DMS153 treated with DMSO at 0.1 percent for 48 hours (cell line): ENCODE measurements around the gene PSG5.
"Not testable (repeated sequence)": the region's sequence is repeated elsewhere in the genome, so short reads cannot be mapped to it uniquely, and the experiment has no call there.

ENCODE experiments used
- DNase-seq: peaks from one replicate; lab custom pipeline; 2025; ENCODE audit not compliant: unreplicated experiment; lab: John Stamatoyannopoulos, UW

The PSG5 gene

DNA sequence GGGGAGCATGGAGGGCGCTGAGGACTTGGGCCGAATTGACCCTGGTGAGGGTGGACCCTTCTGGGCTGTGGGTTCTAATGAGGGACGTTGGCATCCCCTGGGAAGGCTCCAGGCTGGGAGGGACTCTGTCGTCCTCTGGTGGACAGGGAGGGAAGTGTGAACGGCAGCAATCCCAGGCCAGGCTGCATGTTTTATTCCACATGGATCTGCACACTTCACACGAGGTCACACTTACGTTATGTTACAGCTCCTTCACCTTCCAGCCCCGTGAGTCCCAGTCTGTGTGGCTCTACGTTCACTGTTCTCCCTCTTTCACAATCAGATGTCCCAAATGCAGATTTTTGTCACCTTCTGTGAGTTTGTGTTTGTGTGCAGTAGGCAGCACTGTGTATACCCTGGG, 1.8 kb upstream of the PSG5 start:
- DNase-seq = not testable (repeated sequence)

DNA sequence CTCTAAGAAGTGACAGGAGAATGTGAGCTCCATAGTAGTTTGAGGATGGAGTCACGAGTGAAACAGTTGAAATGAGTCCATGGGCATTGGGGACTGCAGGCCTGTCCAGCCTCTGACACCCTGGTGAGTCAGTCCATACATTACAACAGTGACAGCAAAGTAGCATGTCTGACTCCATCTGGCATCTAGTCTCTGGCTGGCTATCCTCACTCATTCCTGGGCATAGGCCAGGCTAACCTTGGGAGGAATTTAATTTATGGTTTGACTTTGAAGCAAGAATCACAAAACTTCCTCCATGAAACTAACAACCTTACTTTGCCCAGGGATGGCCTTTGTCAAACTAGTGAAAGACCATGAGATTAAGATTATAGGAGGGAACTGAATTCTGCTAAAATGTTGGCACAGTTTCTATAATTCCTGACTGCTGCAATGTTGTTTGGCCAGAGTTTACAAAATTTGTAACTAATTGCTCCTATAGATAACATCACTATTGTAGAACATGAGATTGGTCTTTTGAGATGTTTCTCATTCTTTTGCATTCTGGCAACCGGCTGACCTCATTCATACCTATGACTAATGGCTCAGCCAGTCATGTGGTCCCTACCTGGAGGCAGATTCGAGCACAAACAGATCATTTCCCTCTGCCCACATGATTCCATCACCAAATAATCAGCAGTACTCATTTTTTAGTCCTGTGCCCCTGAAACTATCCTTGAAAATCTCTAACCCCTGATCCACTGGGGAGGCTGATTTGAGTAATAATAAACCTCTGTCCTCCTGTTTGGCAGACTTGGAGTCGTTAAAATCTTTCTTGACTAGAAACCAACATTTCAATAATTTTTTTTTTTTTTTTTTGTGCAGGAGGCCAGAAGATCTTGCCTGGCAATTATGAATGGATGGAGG, 4.2 kb downstream of the PSG5 start:
- not testable (repeated sequence) for DNase-seq

DNA sequence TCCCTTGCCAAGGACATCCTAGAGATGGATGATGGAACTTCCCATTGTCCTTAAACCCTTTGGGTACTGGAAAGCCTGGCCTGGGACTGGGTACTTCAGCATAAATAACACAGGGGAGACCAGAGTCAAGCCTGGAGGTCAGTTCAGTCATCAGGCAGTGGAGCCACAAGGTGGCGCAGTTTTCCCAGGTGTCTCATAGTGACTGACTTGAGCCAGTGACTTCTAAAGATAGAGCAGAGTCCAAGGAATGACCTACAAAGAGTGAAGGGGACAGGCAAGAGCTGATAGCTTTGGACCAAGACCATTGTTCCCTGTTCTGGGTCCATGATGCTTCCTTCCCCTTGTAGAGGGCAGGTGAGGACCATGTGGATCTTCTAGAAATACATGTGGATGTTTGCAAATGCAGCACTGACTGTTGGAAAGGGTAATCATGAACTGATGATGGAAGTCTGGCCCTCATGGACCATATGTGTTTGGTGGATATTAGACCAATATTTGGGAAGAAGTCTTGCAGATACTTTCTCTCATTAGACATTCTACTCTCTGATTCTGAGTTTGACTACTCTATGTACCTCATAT, 6.7 kb downstream of the PSG5 start:
- not testable (repeated sequence) for DNase-seq

DNA sequence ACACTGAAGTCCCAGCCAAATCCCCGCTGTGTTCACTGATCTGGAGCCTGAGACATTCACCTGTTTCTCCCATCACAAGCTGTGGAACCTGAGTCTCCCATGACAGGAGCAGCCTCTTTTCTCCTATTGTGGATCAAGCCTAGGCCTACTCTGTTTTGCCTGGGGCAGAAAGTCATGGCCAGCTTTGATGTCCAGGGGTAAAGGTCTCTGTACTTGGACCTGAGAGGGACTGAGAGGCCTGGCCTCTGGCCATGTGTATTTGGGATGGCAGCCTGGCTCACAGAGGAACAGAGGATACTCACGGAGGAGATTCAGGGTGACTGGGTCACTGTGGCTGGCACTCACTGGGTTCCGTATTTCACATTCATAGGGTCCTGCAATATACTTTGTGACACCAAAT, 7.8 kb downstream of the PSG5 start:
- not testable (repeated sequence) for DNase-seq

DNA sequence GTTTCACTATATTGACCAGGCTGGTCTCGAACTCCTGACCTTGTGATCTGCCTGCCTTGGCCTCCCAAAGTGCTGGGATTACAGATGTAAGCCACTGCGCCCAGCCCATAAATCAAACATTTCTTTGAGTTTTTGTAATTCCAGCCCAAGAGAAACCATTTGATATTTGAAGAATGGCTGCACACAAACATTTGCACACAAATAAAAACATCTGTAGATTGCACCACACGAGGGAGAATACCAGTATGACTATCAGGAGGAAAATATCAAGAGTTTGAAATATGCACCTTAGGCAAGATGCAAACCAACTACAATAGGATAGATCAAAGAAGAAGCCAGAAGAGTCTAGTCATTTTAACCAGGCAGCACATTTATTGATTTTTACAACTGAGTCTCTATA, 20.4 kb downstream of the PSG5 start:
- not testable (repeated sequence) for DNase-seq

DNA sequence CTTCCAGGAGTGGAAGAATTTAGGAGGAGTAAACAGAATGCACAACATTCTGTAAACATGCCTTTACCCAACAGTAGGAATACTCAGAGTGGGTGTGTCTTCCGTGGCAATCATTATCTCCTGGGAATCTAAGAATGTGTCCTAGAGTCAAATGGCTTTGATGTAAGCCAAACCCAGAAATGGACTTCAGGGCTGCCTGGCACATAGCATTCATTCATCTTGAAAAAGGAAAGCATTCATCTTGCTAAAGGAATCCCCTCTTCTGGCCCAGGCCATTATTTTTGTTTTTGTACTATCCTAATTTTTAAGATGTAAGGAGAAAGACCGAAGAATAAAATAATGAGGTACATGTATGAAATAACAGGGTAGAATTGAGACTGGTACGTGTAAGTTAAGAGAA, 23.2 kb downstream of the PSG5 start:
- not testable (repeated sequence) for DNase-seq

DNA sequence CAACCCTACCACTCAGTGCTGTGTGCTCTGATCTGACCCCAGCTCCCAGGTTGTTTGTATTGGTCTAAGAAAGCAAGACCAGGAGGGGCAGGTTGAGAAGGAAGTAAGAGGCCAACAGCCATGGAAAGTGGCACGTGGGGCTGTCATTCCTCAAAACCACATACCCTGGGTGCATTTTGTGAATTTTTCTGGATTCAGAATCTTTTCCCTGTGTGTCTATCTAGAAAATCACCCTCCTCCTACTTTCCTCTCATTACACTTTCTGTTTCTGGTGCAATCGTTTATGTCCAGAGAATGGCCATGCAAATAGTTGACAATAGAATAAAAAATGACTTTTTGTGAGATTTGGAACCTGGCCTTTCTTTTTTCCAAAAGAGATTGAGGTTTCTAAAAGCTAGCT, 24.1 kb downstream of the PSG5 start:
- not testable (repeated sequence) for DNase-seq

DNA sequence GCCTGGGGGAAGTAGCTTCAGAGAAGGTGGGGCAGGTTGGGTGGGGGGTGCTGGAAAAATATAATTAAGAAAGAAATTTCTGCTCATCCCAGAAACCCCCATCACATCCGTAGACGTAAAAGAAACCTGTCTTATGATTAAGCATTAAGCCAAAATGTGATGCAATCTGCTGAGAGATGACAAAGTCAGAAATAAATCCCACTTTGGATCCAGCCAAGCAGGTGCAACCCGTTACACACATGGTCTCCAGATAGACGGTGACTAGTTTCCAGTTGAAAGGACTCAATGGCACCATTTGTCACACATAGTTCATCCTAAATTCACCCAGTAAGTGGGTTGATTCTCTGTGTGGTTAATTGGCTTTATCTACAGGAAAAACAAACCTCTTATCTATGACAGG, 34.1 kb downstream of the PSG5 start:
- no peak for DNase-seq

DNA sequence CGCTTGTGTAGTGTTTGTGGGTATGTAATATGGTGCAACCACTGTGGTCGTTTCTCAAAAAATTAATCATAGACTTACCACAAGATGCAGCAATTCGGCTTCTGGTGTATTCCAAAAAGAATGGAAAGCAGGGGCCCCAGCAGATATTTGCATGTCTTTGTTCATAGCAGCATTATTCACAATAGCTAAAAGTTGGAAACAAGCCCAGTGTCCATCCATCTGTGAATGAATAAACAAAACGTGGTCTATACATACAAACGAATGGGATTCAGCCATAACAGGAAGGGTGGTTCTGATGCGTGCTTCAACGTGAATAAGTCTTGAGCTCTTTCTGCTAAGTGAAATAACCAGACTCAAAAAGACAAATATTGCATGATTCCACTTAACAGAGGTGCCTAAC, 36.5 kb downstream of the PSG5 start:
- peak; percentile 93 for DNase-seq

DNA sequence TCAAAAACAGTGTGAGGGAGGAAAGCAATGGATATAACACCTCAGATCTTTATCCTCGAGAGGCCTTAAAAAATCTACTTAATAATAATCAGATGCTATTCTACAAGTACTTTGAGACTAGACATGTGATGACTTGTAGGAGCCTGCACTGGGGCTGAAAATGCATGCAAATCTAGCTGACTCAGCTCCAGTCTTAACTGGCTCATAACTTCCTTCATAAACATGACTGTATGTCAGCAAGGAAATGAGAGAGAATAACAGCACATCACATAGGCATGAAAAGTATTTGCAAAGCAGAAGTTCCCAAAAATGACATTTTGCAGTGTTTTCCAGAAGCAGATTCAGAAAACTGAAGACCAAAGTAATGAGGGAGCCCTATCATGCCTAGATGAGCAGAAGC, 38.1 kb downstream of the PSG5 start:
- DNase-seq = no peak

DNA sequence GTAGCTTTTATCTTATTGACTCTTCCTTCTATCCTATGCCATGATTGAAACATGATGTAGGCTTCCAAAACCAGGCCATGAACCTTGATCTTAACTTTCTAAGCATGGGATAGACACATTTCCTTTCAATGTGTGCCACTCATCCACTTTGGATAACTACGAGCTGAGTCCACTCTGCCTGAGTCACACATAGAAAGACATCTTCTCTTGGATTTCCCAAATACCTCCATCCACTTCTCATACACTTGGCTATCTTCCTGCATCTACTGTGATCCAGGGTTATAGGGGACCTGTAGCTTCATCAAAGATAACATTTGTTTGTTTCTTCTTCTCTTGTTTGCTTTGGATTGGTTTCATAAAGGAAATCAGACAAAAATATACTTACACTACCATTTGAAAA, 44.6 kb downstream of the PSG5 start:
- DNase-seq = not testable (repeated sequence)

DNA sequence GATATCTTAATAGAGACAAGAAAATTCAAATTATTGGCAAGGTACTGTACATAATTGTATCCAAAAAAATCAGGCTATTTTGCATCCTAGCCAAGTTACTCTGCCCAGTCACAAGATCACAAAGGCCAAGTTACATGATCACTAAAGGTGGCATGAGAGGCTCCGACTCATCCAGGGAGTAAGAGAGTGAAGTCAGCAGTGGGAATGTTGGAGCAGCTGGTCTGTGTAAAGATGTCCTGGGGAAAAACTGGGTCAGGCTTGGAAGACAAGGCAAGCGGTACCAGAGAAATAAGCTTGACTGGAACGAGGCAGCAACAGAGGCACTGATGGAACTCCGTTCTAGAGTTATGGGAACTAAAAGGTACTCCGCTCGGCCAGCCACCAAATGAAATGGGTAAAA, 53.6 kb downstream of the PSG5 start:
- DNase-seq = no peak

DNA sequence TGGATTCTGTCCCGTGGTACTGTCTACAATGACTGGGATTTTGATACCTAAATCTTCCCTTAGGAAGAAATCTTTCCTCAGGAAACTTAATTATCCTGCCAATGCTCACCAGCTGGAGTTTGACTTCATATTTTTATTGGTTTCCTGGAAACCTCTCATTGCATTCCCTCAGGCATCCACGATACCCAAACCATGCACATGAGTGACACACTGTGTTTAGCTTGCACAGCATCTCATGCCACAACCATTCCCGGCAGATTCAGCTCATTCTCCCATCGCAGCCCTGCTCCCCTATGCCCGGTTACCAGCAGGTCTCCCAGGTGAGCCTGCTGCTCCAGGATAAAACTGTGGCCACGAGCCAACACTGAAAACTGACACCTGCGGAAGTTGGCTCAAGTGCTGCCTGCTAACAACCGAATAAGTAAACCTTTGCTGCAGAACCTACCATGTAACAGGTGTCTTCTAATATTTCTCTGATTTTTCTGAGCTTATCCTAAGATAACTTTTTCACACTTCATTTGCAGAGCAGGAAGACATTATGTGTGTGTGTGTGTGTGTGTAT, 55.0 kb downstream of the PSG5 start:
- peak; percentile 85 for DNase-seq

DNA sequence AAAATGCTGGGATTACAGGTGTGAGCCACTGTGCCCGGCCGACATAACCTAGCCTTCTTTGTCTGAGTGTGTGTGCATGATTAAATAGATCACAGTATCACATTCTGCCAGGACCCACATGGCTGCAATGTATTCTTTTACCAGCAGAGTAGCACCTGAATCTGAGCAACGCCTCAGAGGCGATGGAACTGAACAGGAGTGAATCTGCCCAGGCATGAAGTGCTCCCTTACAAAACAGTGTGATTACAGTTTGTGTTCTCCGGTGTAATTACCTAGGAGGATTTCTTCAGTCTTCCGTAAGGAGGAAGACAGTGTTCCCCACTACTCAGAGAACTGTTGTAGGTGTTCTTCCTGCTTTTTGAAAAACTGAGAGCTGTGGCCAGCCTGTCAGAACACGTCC, 57.1 kb downstream of the PSG5 start:
- DNase-seq = not testable (repeated sequence)

DNA sequence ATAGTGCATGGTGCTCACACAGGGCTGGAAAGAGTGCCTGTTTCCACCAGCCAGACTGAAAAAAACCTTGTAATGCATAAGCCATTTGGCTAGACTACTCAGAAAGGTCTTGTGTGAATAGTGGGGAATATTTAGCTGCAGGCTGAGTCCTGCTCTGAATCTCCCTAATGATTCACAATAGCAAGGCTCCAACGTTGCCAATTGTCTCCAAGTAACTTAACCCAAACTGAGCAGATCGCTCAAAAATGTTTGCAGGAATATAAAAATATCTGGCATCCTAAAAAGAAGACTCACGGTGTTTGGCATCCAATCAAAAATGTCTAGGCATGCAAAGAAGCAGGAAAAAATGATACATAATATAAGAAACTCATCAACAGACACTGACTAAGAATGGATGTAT, 59.0 kb downstream of the PSG5 start:
- not testable (repeated sequence) for DNase-seq

DNA sequence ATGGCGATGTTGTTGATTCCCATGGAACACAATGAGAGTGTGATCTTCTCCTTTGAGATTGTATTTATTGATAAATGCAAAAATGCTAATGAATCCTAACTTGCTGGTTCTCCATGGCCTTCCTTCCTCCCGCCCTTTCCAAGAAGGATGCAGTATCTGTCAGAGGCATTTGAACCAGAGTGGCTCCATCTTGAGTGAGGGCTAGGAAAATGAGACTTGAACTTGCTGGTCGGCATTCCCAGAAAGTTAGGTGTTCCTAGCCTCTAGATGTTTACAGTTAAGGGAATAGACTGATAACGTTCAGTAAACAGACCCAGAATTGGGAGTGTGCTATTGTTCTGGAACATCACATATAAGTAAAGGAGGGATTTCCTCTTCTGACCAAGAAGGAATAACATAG, 59.6 kb downstream of the PSG5 start:
- no peak for DNase-seq

DNA sequence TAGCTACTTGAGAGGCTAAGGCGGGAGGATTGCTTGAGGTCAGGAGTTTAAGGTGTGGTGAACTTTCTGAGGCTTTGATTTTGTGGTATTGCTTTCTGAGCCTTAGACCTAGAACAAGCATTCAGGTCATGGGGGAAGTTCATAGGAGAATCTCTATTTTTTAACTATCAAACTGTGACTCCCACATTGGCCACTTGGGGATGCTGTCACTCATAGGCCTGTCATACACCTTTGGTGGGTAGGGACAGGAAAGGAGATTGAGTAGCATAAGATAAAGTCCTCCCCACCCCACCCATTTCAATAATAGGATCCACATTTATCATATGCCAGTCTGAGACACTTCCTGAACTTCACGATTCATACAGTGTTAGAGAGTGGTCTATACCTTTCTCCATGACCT, 62.0 kb downstream of the PSG5 start:
- DNase-seq = no peak

DNA sequence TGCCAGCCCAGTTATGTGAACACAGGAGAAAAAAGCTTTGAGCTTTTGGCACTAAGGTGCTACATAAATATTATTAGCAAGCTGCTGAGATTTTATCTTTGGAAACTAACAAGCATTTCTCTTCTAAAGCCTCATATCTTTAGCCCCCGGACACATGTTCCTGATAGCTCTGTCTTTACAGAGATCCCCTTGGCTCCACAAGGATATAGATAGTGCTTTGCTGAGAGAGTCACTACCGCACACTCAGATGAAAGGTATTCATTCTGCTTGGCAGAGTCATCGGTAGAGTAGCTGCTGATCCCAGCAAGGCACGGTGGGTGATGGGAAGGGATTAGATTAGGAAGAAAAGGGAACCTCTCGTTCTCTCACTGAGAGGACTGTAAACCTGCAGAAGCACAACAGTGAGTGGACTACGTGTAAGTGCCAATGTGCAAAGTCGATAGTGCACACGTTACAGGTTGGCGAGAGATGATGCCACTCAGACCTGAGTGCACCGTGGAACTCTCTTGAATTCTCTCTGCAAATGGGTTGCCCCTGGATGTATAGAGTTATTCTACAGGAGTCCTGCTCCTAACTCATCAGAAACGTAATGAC, 65.8 kb downstream of the PSG5 start:
- not testable (repeated sequence) for DNase-seq

DNA sequence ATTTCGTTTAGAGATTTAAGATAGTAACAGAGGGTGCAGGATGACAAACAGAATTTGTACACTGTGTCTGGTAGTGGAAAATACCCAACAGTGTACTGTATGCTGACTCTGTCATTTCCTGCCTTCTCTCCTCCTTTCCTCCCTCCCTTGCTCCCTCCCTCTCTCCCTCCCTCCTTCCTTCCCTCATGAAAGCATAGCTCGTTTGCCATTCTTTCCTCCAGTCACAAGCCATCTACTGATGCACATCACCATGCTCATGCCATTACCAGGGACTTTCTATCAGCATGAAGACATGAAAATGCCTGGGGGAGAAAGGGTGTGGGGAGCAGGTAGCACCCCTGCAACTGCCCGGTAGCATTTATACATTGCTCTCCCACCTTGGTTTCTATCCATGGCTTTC, 66.8 kb downstream of the PSG5 start:
- DNase-seq = not testable (repeated sequence)
